ENCODE measurements around the gene SDC3. TPM values are rescaled to one million over a fixed set of nuclear protein-coding genes. Genes with fewer than 3 reads are reported as not detected.

SDC3 gene
- total and polyA plus RNA-seq, 10 of the 15 experiments (the other 5 are each of a cell fraction or from before 2014, with no cell fraction given) = under 0.01 to 0.46 (median 0.07) TPM; not detected in 2

DNA sequence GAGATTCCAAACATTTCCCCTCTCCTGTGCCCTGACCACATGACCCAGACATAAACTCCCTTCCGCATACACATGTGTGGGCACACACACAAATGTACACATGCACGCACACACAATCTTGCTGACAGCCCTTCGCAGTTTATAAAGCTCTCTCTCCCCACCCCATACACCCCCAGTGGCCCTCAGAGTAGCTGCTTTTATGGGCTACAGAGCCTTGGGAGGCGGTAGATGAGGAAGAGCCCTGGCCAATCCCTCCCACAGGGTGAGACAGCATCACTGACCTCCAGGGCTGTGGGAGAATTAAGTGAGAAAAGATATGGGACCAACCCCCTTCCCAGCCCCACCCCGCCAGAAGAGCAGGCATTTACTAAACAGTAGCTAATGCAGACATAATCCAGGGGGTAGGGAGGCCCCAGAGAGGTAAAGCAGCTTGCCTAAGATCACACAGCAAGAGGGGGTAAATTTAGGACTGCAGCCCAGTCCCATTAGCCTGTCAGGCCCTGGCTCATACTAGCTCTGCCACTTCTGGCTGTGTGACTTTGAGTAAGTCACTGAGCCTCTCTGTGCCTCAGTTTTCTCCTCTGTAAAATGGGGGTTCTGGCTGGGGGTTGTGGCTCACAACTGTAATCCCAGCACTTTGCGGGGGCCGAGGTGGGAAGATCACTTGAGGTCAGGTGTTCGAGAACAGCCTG is 5.1 kb downstream of the SDC3 start:
- Histone ChIP-seq H2AFZ (ENCODE audit: control insufficient read depth, low read depth, low read length) (no peak overlapping the region), H3K9ac (ENCODE audit: control insufficient read depth, insufficient read depth, low read length) (no peak overlapping the region), H3K4me1 (ENCODE audit: control insufficient read depth, insufficient read depth, low read length) (no peaks in the 10 kb centered on the region), H3K4me2 (ENCODE audit: control insufficient read depth, insufficient read depth) (no peak overlapping the region), H3K27me3 (replicated peaks in 1 of 2; ENCODE audit: control insufficient read depth in 2 of 2, insufficient read depth in 2 of 2, low read length in 1 of 2) (peaks cover 10 to 13% of the 10 kb centered on the region in 2 experiments), H3K36me3 (ENCODE audit: control insufficient read depth in 2 of 2, insufficient read depth in 2 of 2, low read length in 1 of 2) (no peaks in the 10 kb centered on the region), H3K79me2 (ENCODE audit: control insufficient read depth, insufficient read depth, low read length) (no peaks in the 10 kb centered on the region), H3K27ac (ENCODE audit: control insufficient read depth, insufficient read depth) (no peak overlapping the region), H4K20me1 (ENCODE audit: control insufficient read depth, insufficient read depth) (no peaks in the 10 kb centered on the region), H3K4me3 (no peak overlapping the region), H3K9me3 (replicated peaks; ENCODE audit: control insufficient read depth, insufficient read depth, low read length) (no peaks in the 10 kb centered on the region)
- in situ Hi-C loops (cut with MboI) (no loop called here), intact Hi-C loops (cut with micrococcal nuclease; ENCODE audit: unreplicated experiment) (no loop called here)
- ChIA-PET POLR2A (interaction anchor here (1.1 kb wide), 1 partner anchor 11 kb away, joined by 3 read pairs; no protein-coding TSS in a partner anchor), SMC1A (ENCODE audit: uncharacterized antibody, unreplicated experiment) (interaction anchor here (1.2 to 1.4 kb wide), 2 partner anchors 24 to 102 kb away, joined by 3 read pairs; no protein-coding TSS in a partner anchor), CTCF (interaction anchor here (1.2 to 3.2 kb wide), 5 partner anchors 9 to 185 kb away, joined by 4 to 21 read pairs (median 6); no protein-coding TSS in a partner anchor), RAD21 (ENCODE audit: unreplicated experiment) (interaction anchor here (2.5 to 3.2 kb wide), 2 partner anchors 121 to 185 kb away, joined by 9 to 10 read pairs; no protein-coding TSS in a partner anchor)
- BruUV-seq (replicated peaks) = no TSS peak
- ATAC-seq (no peak), FAIRE-seq (no peak), DNase-seq (ENCODE audit: low read depth, low spot score) (no peak)
- TF ChIP-seq ESRRA (IDR thresholded peaks at IDR 0.05; ENCODE audit: low read length) (no peak), LARP7 (IDR thresholded peaks at IDR 0.05) (no peak), BACH1 (IDR thresholded peaks at IDR 0.05; ENCODE audit: borderline replicate concordance) (no peak), GATAD2B (conservative IDR thresholded peaks at IDR 0.05; ENCODE audit: low read depth) (no peak), YBX1 (IDR thresholded peaks at IDR 0.05) (no peak), ZZZ3 (IDR thresholded peaks at IDR 0.05; ENCODE audit: control insufficient read depth, insufficient read length, low read depth) (no peak), SMC3 (IDR thresholded peaks at IDR 0.05; ENCODE audit: borderline replicate concordance, low read length) (no peak)
- TF ChIP-seq, protein P1, sequence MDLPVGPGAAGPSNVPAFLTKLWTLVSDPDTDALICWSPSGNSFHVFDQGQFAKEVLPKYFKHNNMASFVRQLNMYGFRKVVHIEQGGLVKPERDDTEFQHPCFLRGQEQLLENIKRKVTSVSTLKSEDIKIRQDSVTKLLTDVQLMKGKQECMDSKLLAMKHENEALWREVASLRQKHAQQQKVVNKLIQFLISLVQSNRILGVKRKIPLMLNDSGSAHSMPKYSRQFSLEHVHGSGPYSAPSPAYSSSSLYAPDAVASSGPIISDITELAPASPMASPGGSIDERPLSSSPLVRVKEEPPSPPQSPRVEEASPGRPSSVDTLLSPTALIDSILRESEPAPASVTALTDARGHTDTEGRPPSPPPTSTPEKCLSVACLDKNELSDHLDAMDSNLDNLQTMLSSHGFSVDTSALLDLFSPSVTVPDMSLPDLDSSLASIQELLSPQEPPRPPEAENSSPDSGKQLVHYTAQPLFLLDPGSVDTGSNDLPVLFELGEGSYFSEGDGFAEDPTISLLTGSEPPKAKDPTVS (IDR thresholded peaks at IDR 0.05; ENCODE audit: low read depth, low read length) = no peak
- WGBS (ENCODE audit: insufficient coverage, insufficient replicate concordance, low lambda C conversion rate, missing lambda C conversion rate) = 39% methylated on average over 8 of the region's 8 CpGs
